Endothelial cell of umbilical vein (primary cell): Measurements from ENCODE around the gene MORC2. TPM values are rescaled to one million over a fixed set of nuclear protein-coding genes. Genes with fewer than 3 reads are reported as not detected.

Experiments used
- BruUV-seq: library from RNA; stranded (reverse); fragments of 400-500 nt; replicated peaks from 2 replicates; lab custom pipeline; 2021; lab: Mats Ljungman, UMichigan
- CTCF ChIA-PET: fragments of 300-600, 350-600 bp; sonication (Branson Sonifier 250); formaldehyde crosslinking; loops from one replicate; lab custom pipeline; 2021; ENCODE audit warnings: antibody characterized with exemption, inconsistent platforms; lab: Charles Lee
- POLR2A ChIA-PET: fragments of 300-600, 350-600 bp; sonication (Branson Sonifier 250); formaldehyde crosslinking; loops from one replicate; lab custom pipeline; 2021; ENCODE audit warnings: antibody characterized with exemption, inconsistent platforms; lab: Charles Lee
- DNase-seq: peaks from one replicate; pipeline ENCODE4 v3.0.0-alpha.2; 2011; ENCODE audit warnings: low read depth, low spot score
- FAIRE-seq: peaks from 2 replicates; lab custom pipeline; 2011; peaks lifted over from hg19 to GRCh38; lab: Jason Lieb, UNC
- H2AFZ ChIP-seq: 2 replicates; pipeline ENCODE4 v1.6.0; 2012; ENCODE audit warnings: low read depth, low read length, control low read depth, inconsistent platforms
- H3K27ac ChIP-seq: 2 replicates; pipeline ENCODE4 v1.5.1; 2011; ENCODE audit warnings: low read depth, mild to moderate bottlenecking, control low read depth, low read length, moderate library complexity; ENCODE audit not compliant: insufficient read depth
- H3K27me3 ChIP-seq, 2 experiments: 2 replicates each; pipeline versions ENCODE4 v1.6.0 to v1.6.1; 2011; ENCODE audit warnings: low read length in 2 of 2, mixed read lengths in 1 of 2; ENCODE audit not compliant: control insufficient read depth in 2 of 2, insufficient read depth in 2 of 2
- H3K36me3 ChIP-seq, 2 experiments: 2 replicates in 1 of 2; 3 replicates in 1 of 2; pipeline ENCODE4 v1.5.1; 2011; ENCODE audit warnings: low read length in 2 of 2, mild to moderate bottlenecking in 1 of 2, moderate library complexity in 1 of 2; ENCODE audit not compliant: control insufficient read depth in 2 of 2, insufficient read depth in 2 of 2; ENCODE audit errors: extremely low read depth in 1 of 2
- H3K4me1 ChIP-seq: 3 replicates; pipeline ENCODE4 v1.5.1; 2011; ENCODE audit warnings: mild to moderate bottlenecking, low read length; ENCODE audit not compliant: control insufficient read depth, insufficient read depth; ENCODE audit errors: extremely low read depth
- H3K4me2 ChIP-seq: 2 replicates; pipeline ENCODE4 v1.6.1; 2011; ENCODE audit warnings: low read length, control low read depth, mixed read lengths; ENCODE audit not compliant: insufficient read depth
- H3K4me3 ChIP-seq, 3 experiments: fragments of 200-600 bp in 1 of 3; sonication (generic), shearing (Covaris generic) in 1 of 3; replicated peaks in 1 of 3; 2 replicates each; pipeline ENCODE4 v1.5.1; 2011 to 2016; ENCODE audit warnings: control low read depth in 3 of 3, low read length in 3 of 3, mild to moderate bottlenecking in 2 of 3, inconsistent platforms in 1 of 3, low read depth in 1 of 3, moderate library complexity in 1 of 3; ENCODE audit not compliant: insufficient read depth in 1 of 3
- H3K79me2 ChIP-seq: 2 replicates; pipeline ENCODE4 v1.6.0; 2012; ENCODE audit warnings: low read length, inconsistent platforms; ENCODE audit not compliant: control insufficient read depth, insufficient read depth
- H3K9ac ChIP-seq: replicated peaks from 2 replicates; pipeline ENCODE3; 2011; ENCODE audit warnings: low read length, control low read depth; ENCODE audit not compliant: insufficient read depth; ENCODE audit errors: extremely low read depth
- H3K9me1 ChIP-seq: replicated peaks from 3 replicates; pipeline ENCODE4 v1.6.0; 2011; ENCODE audit warnings: mild to moderate bottlenecking, low read length; ENCODE audit not compliant: control insufficient read depth, insufficient read depth; ENCODE audit errors: extremely low read depth
- H3K9me3 ChIP-seq: replicated peaks from 2 replicates; pipeline ENCODE4 v1.5.1; 2012; ENCODE audit warnings: low read length, inconsistent platforms; ENCODE audit not compliant: control insufficient read depth, insufficient read depth
- H4K20me1 ChIP-seq: replicated peaks from 2 replicates; pipeline ENCODE3; 2011; ENCODE audit warnings: mild to moderate bottlenecking, low read length; ENCODE audit not compliant: control insufficient read depth, insufficient read depth; ENCODE audit errors: extremely low read depth
- EZH2 ChIP-seq: IDR thresholded peaks from 2 replicates; pipeline ENCODE4 v1.6.1; 2012; ENCODE audit warnings: borderline replicate concordance, low read depth, mild to moderate bottlenecking, moderate library complexity, low read length, inconsistent platforms; ENCODE audit not compliant: severe bottlenecking
- FOS ChIP-seq: IDR thresholded peaks from 2 replicates; pipeline ENCODE4 v1.6.1; 2011; ENCODE audit warnings: mild to moderate bottlenecking, low read length, moderate library complexity, borderline replicate concordance; ENCODE audit not compliant: insufficient read depth
- GATA2 ChIP-seq: IDR thresholded peaks from 2 replicates; pipeline ENCODE4 v1.7.0; 2011; ENCODE audit warnings: low read depth, mild to moderate bottlenecking, moderate library complexity, mixed read lengths, low read length; ENCODE audit not compliant: insufficient read length, insufficient read depth
- JUN ChIP-seq: IDR thresholded peaks from 2 replicates; pipeline ENCODE4 v1.6.1; 2011; ENCODE audit warnings: borderline replicate concordance, low read depth; ENCODE audit not compliant: insufficient read length, insufficient read depth
- POLR2A ChIP-seq: IDR thresholded peaks from 2 replicates; pipeline ENCODE4 v1.6.1; 2012; ENCODE audit warnings: low read depth, mild to moderate bottlenecking, control low read depth, low read length
- POLR2AphosphoS5 ChIP-seq: IDR thresholded peaks from 2 replicates; pipeline ENCODE4 v1.6.1; 2012; ENCODE audit warnings: low read depth, mild to moderate bottlenecking, control low read depth, low read length, moderate library complexity; ENCODE audit not compliant: insufficient read depth
- dilution Hi-C: fragments of 300-500 bp; cut with MboI; formaldehyde crosslinking; loops from one replicate; pipeline ENCODE4 v1.15.0; 2019; ENCODE audit warnings: low sequenced_read_pairs; ENCODE audit not compliant: extremely low pct_ligation_motif_present
- intact Hi-C: fragments of 100-400 bp; cut with micrococcal nuclease; formaldehyde crosslinking; loops from one replicate; pipeline ENCODE4 v1.10.0; 2022
- polyA plus RNA-seq, 4 experiments: library from polyadenylated mRNA; depleted of rRNA in 3 of 4; stranded (reverse) in 3 of 4; unstranded in 1 of 4; fragments of >200 nt; gene quantifications; 2 replicates each; pipeline versions ENCODE4 v1.2.1 to v1.2.3, GENCODE V29; 2011 to 2012; ENCODE audit warnings: missing spikeins in 1 of 4
- total RNA-seq: library from RNA; stranded (reverse); gene quantifications from 2 replicates; pipeline ENCODE4 v1.2.3, GENCODE V29; 2021
- TF ChIP-seq, protein P1 (sequence below): IDR thresholded peaks from 2 replicates; pipeline ENCODE4 v1.6.1; 2011; ENCODE audit not compliant: insufficient read depth, insufficient read length
- TF ChIP-seq, protein P2 (sequence below), 2 donors: IDR thresholded peaks; 1 replicate in 1 of 2; 2 replicates in 1 of 2; pipeline ENCODE4 v1.5.1; 2011; ENCODE audit warnings: low read length in 2 of 2, mild to moderate bottlenecking in 2 of 2, moderate library complexity in 2 of 2, control low read depth in 1 of 2, inconsistent platforms in 1 of 2, low read depth in 1 of 2; ENCODE audit not compliant: insufficient read depth in 1 of 2; ENCODE audit errors: extremely low read depth in 1 of 2

The MORC2 gene
- total and polyA plus RNA-seq, 2 donors (not counting 3 experiments of a cell fraction or from before 2014, with no cell fraction given): 11.6 to 34.7 TPM

DNA sequence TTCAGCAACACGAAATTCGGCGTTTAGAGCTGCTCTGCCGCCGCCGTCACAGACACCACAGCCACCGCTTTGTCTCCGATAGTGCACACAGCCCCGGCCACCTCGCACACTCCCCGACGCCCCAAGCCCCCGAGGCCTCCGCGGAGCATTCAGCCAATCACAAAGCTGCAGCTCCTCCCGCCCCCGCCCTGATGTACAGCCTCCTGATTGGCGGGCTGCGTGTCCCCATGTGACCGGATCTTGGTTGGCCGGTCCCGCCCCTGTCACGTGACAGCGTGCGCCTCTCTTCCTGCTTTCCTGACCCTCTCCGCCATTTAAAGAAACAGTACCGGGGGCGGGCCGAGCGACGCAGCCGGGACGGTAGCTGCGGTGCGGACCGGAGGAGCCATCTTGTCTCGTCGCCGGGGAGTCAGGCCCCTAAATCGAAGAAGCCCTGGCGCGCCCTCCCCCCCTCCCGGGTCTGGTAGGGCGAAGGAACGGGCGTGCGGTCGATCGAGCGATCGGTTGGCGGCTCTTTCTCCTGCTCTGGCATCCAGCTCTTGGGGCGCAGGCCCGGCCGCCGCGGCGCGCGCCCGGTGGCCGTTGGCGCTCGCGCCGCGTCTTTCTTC lies 454 bp upstream of the MORC2 start, which contains the start of gene TUG1:
Gene TUG1, plus strand, starts transcription at position 342 of the 608 bp plus-strand sequence.
- H3K27me3 ChIP-seq: no peaks in the 10 kb centered on the region
- TF ChIP-seq EZH2 (no peak), POLR2A (peak; percentile 58), FOS (no peak), JUN (no peak), POLR2AphosphoS5 (peak; percentile 85), GATA2 (no peak)
- TF ChIP-seq, protein P1, sequence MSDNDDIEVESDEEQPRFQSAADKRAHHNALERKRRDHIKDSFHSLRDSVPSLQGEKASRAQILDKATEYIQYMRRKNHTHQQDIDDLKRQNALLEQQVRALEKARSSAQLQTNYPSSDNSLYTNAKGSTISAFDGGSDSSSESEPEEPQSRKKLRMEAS: peak; percentile 98
- TF ChIP-seq, protein P2, sequence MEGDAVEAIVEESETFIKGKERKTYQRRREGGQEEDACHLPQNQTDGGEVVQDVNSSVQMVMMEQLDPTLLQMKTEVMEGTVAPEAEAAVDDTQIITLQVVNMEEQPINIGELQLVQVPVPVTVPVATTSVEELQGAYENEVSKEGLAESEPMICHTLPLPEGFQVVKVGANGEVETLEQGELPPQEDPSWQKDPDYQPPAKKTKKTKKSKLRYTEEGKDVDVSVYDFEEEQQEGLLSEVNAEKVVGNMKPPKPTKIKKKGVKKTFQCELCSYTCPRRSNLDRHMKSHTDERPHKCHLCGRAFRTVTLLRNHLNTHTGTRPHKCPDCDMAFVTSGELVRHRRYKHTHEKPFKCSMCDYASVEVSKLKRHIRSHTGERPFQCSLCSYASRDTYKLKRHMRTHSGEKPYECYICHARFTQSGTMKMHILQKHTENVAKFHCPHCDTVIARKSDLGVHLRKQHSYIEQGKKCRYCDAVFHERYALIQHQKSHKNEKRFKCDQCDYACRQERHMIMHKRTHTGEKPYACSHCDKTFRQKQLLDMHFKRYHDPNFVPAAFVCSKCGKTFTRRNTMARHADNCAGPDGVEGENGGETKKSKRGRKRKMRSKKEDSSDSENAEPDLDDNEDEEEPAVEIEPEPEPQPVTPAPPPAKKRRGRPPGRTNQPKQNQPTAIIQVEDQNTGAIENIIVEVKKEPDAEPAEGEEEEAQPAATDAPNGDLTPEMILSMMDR (IDR thresholded peaks at IDR 0.05; ENCODE audit: extremely low read depth in 1 of 2, insufficient read depth in 1 of 2, low read depth in 1 of 2, low read length in 2 of 2): no peak
- no peaks in the 10 kb centered on the region for H3K9me3 ChIP-seq
- H4K20me1 ChIP-seq: peaks cover 4% of the 10 kb centered on the region
- peak within 1 kb of the TSS; percentile 80 to 95 (median 88) for H3K4me3 ChIP-seq
- no peaks in the 10 kb centered on the region for H3K9me1 ChIP-seq
- POLR2A ChIA-PET: interaction anchor here (0.8 to 3.3 kb wide), 5 partner anchors 77 to 157 kb away, joined by 3 to 44 read pairs (median 4); partner anchors contain the start of gene SMTN
- peaks cover 70% of the 10 kb centered on the region for H3K79me2 ChIP-seq
- H3K9ac ChIP-seq: peak within 1 kb of the TSS; percentile 89
- FAIRE-seq (peak; percentile 97), DNase-seq (peak; percentile 99)
- no TSS peak for BruUV-seq
- peak within 1 kb of the TSS; percentile 98 for H3K4me2 ChIP-seq
- intact Hi-C loops: loop anchor here (1.0 to 5.0 kb wide), 3 partner anchors 77 to 178 kb away; no protein-coding TSS in a partner anchor
- CTCF ChIA-PET: interaction anchor here (0.6 to 5.0 kb wide), 13 partner anchors 12 to 334 kb away, joined by 3 to 130 read pairs (median 3); partner anchors contain the start of genes SELENOM and SMTN
- H3K27ac ChIP-seq: peak within 1 kb of the TSS; percentile 83
- H3K4me1 ChIP-seq: peaks cover 23% of the 10 kb centered on the region
- peak within 1 kb of the TSS; percentile 77 for H2AFZ ChIP-seq
- dilution Hi-C loops: no loop called here
- H3K36me3 ChIP-seq: peaks cover 9 to 19% of the 10 kb centered on the region in 2 experiments
